Spleen (tissue), 11 donors: ENCODE data around the gene MACROD2. TPM values are rescaled to one million over a fixed set of nuclear protein-coding genes. Genes with fewer than 3 reads are reported as not detected.

Source experiments
- DNase-seq: peaks from one replicate; pipeline ENCODE4 v3.0.0-alpha.2; 2020
- H3K27ac ChIP-seq, 8 donors: fragments of 200-600 bp; sonication (generic) in 7 of 8; 1 replicate in 4 of 8; 2 replicates in 4 of 8; pipeline versions ENCODE4 v1.5.0 to v1.8.0; 2016 to 2021; ENCODE audit warnings: inconsistent platforms in 4 of 8, mild to moderate bottlenecking in 4 of 8, moderate library complexity in 1 of 8
- H3K27me3 ChIP-seq, 7 donors: fragments of 200-600 bp; sonication (generic) in 6 of 7; replicated peaks in 1 of 7; 1 replicate in 4 of 7; 2 replicates in 3 of 7; pipeline versions ENCODE4 v1.5.0 to v1.8.0; 2016 to 2021; ENCODE audit warnings: inconsistent platforms in 3 of 7, mild to moderate bottlenecking in 1 of 7
- H3K36me3 ChIP-seq, 6 donors: fragments of 200-600 bp; sonication (generic) in 5 of 6; 1 replicate in 4 of 6; 2 replicates in 2 of 6; pipeline versions ENCODE4 v1.5.0 to v1.8.0; 2016 to 2021; ENCODE audit warnings: inconsistent platforms in 2 of 6
- H3K4me1 ChIP-seq, 6 donors: fragments of 200-600 bp; sonication (generic) in 5 of 6; 1 replicate in 3 of 6; 2 replicates in 3 of 6; pipeline versions ENCODE4 v1.5.0 to v1.8.0; 2016 to 2021; ENCODE audit warnings: inconsistent platforms in 3 of 6
- H3K4me3 ChIP-seq, 8 donors: fragments of 200-600 bp; sonication (generic) in 7 of 8; 1 replicate in 4 of 8; 2 replicates in 4 of 8; pipeline versions ENCODE4 v1.5.0 to v1.8.0; 2016 to 2021; ENCODE audit warnings: inconsistent platforms in 4 of 8, mild to moderate bottlenecking in 4 of 8, moderate library complexity in 2 of 8
- H3K9me3 ChIP-seq, 8 donors: fragments of 200-600 bp; sonication (generic) in 7 of 8; 1 replicate in 4 of 8; 2 replicates in 4 of 8; pipeline versions ENCODE4 v1.5.0 to v1.8.0; 2016 to 2021; ENCODE audit warnings: inconsistent platforms in 4 of 8
- CTCF ChIP-seq, 11 experiments: fragments of 200-600 bp in 7 of 11; fragments of 450-650 bp in 4 of 11; sonication (generic) in 4 of 11; IDR thresholded peaks in 8 of 11; conservative IDR thresholded peaks in 3 of 11; 1 replicate in 7 of 11; 2 replicates in 4 of 11; pipeline versions ENCODE4 v1.4.0 to v1.8.0; 2016 to 2021; ENCODE audit warnings: antibody characterized with exemption in 11 of 11, inconsistent platforms in 4 of 11, mild to moderate bottlenecking in 1 of 11
- POLR2A ChIP-seq, 3 donors: fragments of 450-650 bp; IDR thresholded peaks; one replicate each; pipeline ENCODE4 v1.5.1; 2017; ENCODE audit warnings: antibody characterized with exemption in 3 of 3, mild to moderate bottlenecking in 1 of 3
- POLR2AphosphoS5 ChIP-seq, 3 donors: sonication (generic); formaldehyde crosslinking; IDR thresholded peaks; one replicate each; pipeline ENCODE4 v1.5.1; 2017; ENCODE audit warnings: antibody characterized with exemption in 3 of 3
- WGBS, 5 donors: extraction: QIAGEN DNeasy Blood & Tissue Kit in 3 of 5; methylation state at CpG; one replicate each; pipeline versions ENCODE4 v1.1.5 to v1.1.7; 2013 to 2018; 5-methylcytosine and 5-hydroxymethylcytosine counted together
- intact Hi-C: fragments of 100-400 bp; cut with DNase I; formaldehyde crosslinking; loops from one replicate; pipeline ENCODE4 v1.15.0; 2023; ENCODE audit warnings: low total_unique reads
- polyA plus RNA-seq, 3 donors: library from polyadenylated mRNA; stranded (reverse); fragments of 200-250 nt; gene quantifications; one replicate each; pipeline ENCODE4 v1.2.1, GENCODE V29; 2013
- total RNA-seq, 7 donors: library from RNA; depleted of rRNA in 3 of 7; stranded (reverse); fragments of >200 nt in 3 of 7; fragmentation: NEBNext Ultra II Directional in 4 of 7; extraction: Animal tissue kit (Norgen Biotek cat#: 25700) in 4 of 7; gene quantifications; one replicate each; pipeline versions ENCODE4 v1.1.0 to v1.2.1, GENCODE V29; 2016 to 2021
- donor health status: healthy with polysubstance abuse.
- donor health status: DM: no; HTN: no; CAD: no; lungs with moderate emphysema.
- donor health status: DM: no; HTN: no; CAD: no.
- donor health status: Bipolar disorder and iron deficiency.
- donor health status: healthy.
- donor health status: DM: no; HTN: no; CAD: no.
- donor health status: DM: yes; HTN: yes; CAD: no.

Gene MACROD2
- total and polyA plus RNA-seq, 10 donors = 1.5 to 4.7 (median 3.4) TPM

DNA sequence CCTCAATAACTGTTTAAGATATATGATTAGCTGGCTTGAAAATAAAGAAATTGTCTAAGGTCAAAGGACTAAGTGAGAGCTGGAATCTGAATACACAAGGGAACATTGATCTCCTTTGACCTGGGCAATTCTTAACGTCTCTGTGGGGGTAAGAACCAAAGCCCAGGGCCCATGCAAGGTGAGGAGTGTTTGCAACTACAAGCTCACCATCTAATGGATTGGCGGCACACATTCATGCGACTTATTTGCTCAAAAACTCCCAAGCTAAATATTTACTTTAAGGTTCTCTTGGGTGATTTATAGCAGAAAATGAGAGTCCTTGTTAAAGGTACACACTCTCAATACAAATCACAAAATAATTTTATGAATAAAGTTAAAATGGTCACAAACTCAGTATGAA is 734.1 kb downstream of the MACROD2 start:
- Histone ChIP-seq H3K36me3 (no peaks in the 10 kb centered on the region), H3K27me3 (no peaks in the 10 kb centered on the region), H3K4me3 (no peak overlapping the region), H3K27ac (no peak overlapping the region), H3K4me1 (no peaks in the 10 kb centered on the region), H3K9me3 (peaks cover 0 to 11% (median 1%) of the 10 kb centered on the region in 8 donors)
- no peak for DNase-seq
- intact Hi-C loops = no loop called here
- TF ChIP-seq CTCF (IDR thresholded peaks at IDR 0.05 in 8 of 11, conservative IDR thresholded peaks at IDR 0.05 in 3 of 11) = no peak
- TF ChIP-seq POLR2A (IDR thresholded peaks at IDR 0.05) = no peak
- TF ChIP-seq POLR2AphosphoS5 (IDR thresholded peaks at IDR 0.05) = no peak
- WGBS, 5 donors = 73 to 84% (median 83%) methylated on average over 3 of the region's 3 CpGs

GRCh38 chr20:14732343-14732742 is 737.0 kb downstream of the MACROD2 start:
- no peaks in the 10 kb centered on the region for H3K4me1 ChIP-seq
- intact Hi-C loops = no loop called here
- no peak overlapping the region for H3K27ac ChIP-seq
- 75 to 88% (median 76%) methylated on average over 3 of the region's 3 CpGs for WGBS, 5 donors
- H3K9me3 ChIP-seq = peaks cover 0 to 21% (median 3%) of the 10 kb centered on the region in 8 donors
- TF ChIP-seq POLR2AphosphoS5 (IDR thresholded peaks at IDR 0.05) = no peak
- TF ChIP-seq CTCF (IDR thresholded peaks at IDR 0.05 in 8 of 11, conservative IDR thresholded peaks at IDR 0.05 in 3 of 11) = no peak
- no peak for TF ChIP-seq POLR2A (IDR thresholded peaks at IDR 0.05)
- no peak overlapping the region for H3K4me3 ChIP-seq
- no peaks in the 10 kb centered on the region for H3K27me3 ChIP-seq
- no peak for DNase-seq
- H3K36me3 ChIP-seq = no peaks in the 10 kb centered on the region

- Histone ChIP-seq H3K27me3 (no peaks in the 10 kb centered on the region), H3K4me3 (no peak overlapping the region), H3K9me3 (peaks cover 0 to 21% (median 3%) of the 10 kb centered on the region in 8 donors), H3K27ac (no peak overlapping the region), H3K36me3 (no peaks in the 10 kb centered on the region), H3K4me1 (no peaks in the 10 kb centered on the region)
- intact Hi-C loops = no loop called here
- WGBS, 5 donors = 64 to 82% (median 76%) methylated on average over 1 of the region's 1 CpG
- no peak for DNase-seq
- TF ChIP-seq POLR2A (IDR thresholded peaks at IDR 0.05) (no peak), CTCF (IDR thresholded peaks at IDR 0.05 in 8 of 11, conservative IDR thresholded peaks at IDR 0.05 in 3 of 11) (no peak), POLR2AphosphoS5 (IDR thresholded peaks at IDR 0.05) (no peak)
Observed at GRCh38 chr20:14732996-14733395, 737.7 kb downstream of the MACROD2 start.

DNA sequence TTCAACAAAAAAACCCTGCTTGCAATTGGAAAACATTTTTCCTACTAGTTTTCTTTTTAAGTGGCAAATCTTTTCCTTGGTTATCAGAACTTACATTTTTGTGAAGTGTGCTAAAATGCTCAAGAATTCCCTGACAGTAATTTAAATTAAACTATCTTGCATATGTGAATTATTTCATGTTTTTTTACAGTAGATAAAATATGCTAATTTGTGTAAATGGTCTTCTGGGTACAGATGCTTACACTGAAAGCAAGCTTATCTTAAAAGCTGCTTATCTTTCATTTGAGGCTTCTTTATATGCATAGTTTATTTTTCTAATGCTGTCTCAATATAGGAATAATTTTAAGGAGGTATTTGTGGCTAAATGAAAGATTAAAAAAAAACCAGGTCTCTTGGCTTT is 745.1 kb downstream of the MACROD2 start:
- no peaks in the 10 kb centered on the region for H3K36me3 ChIP-seq
- no peaks in the 10 kb centered on the region for H3K27me3 ChIP-seq
- intact Hi-C loops = no loop called here
- no peak overlapping the region for H3K27ac ChIP-seq
- no peak for TF ChIP-seq CTCF (IDR thresholded peaks at IDR 0.05 in 8 of 11, conservative IDR thresholded peaks at IDR 0.05 in 3 of 11)
- no peak for TF ChIP-seq POLR2AphosphoS5 (IDR thresholded peaks at IDR 0.05)
- TF ChIP-seq POLR2A (IDR thresholded peaks at IDR 0.05) = no peak
- no peak overlapping the region for H3K4me3 ChIP-seq
- peaks cover 0 to 9% (median 0%) of the 10 kb centered on the region in 8 donors for H3K9me3 ChIP-seq
- H3K4me1 ChIP-seq = no peaks in the 10 kb centered on the region
- DNase-seq = no peak
